ENCODE measurements around the gene METAP2. TPM values are rescaled to one million over a fixed set of nuclear protein-coding genes. Genes with fewer than 3 reads are reported as not detected.

Gene METAP2
- total and polyA plus RNA-seq, 2 experiments from 2014 or later: 111 to 159 TPM

DNA sequence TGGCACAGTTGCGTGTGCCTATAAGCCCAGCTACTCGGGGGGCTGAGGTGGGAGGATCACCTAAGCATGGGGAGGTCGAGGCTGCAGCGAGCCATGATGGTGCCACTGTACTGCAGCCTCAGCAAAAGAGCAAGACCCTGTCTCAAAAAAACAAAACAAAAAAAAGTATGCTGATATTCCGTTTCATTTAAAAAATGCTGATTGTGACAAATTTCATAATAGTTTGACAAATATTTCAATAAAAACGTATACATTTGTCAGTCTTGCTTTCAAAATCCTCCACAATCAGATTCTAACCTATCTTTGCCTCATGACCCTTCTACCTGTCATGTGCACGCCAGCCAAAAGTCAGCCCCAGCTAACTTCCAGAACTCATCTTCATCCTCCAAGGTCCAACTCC is 67.5 kb downstream of the METAP2 start (continued):
- no peak for TF ChIP-seq REST (IDR thresholded peaks at IDR 0.05; ENCODE audit: unreplicated experiment)
- TF ChIP-seq NANOG (IDR thresholded peaks at IDR 0.05; ENCODE audit: borderline replicate concordance): no peak
- TF ChIP-seq CTCF (conservative IDR thresholded peaks at IDR 0.05; ENCODE audit: low read depth in 2 of 2): no peak

DNA sequence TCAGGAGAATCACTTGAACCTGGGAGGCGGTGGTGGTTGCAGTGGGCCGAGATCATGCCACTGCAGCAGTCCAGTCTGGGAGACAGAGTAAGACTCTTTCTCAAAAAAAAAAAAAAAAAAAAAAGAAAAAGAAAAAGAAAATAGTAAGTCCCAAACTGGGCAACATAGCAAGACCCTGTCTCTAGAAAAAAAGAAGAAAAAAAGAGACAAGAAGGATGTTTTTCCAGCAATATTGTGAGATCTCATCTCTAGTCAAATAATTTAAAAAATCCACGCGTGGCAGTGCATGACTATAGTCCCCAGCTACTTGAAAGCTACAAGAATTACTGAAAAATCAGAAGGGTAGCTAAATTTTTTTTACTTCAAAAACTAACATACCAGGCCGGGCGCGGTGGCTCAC is 69.4 kb downstream of the METAP2 start:
- no peak for ATAC-seq

More for the DNA sequence above, 69.4 kb downstream of the METAP2 start:
- Histone ChIP-seq H3K27me3 (ENCODE audit: insufficient read depth) (no peaks in the 10 kb centered on the region), H3K9me2 (ENCODE audit: insufficient read depth) (no peaks in the 10 kb centered on the region), H3K36me3 (ENCODE audit: insufficient read depth) (no peaks in the 10 kb centered on the region), H2AFZ (no peak overlapping the region), H4K20me1 (replicated peaks; ENCODE audit: insufficient read depth) (peaks cover 18% of the 10 kb centered on the region), H3K4me2 (no peak overlapping the region), H3K79me2 (replicated peaks; ENCODE audit: insufficient read depth) (peaks cover 100% of the 10 kb centered on the region), H3F3A (replicated peaks; ENCODE audit: low read depth) (peaks cover 4% of the 10 kb centered on the region; the same call in 1 of the 2 replicates), H3K4me3 (no peak overlapping the region), H3K4me1 (ENCODE audit: insufficient read depth) (peaks cover 48% of the 10 kb centered on the region), H3K27ac (ENCODE audit: low read depth) (no peak overlapping the region)
- Mint-ChIP-seq H3K4me3 (peak overlapping the region; percentile 26; the same call in 2 of the 3 replicates), H3K36me3 (ENCODE audit: low read depth) (peaks cover 60% of the 10 kb centered on the region), H3K9me3 (no peaks in the 10 kb centered on the region; the same call in 2 of the 3 replicates), H3K4me1 (peaks cover 44% of the 10 kb centered on the region), H3K27ac (no peak overlapping the region), H3K27me3 (ENCODE audit: insufficient read depth, low read depth, poor library complexity) (peaks cover 15% of the 10 kb centered on the region)
- DNase-seq (ENCODE audit: low spot score): no peak
- TF ChIP-seq NANOG (IDR thresholded peaks at IDR 0.05; ENCODE audit: borderline replicate concordance): no peak
- TF ChIP-seq, protein P1, sequence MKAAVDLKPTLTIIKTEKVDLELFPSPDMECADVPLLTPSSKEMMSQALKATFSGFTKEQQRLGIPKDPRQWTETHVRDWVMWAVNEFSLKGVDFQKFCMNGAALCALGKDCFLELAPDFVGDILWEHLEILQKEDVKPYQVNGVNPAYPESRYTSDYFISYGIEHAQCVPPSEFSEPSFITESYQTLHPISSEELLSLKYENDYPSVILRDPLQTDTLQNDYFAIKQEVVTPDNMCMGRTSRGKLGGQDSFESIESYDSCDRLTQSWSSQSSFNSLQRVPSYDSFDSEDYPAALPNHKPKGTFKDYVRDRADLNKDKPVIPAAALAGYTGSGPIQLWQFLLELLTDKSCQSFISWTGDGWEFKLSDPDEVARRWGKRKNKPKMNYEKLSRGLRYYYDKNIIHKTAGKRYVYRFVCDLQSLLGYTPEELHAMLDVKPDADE (IDR thresholded peaks at IDR 0.05): no peak
- TF ChIP-seq EZH2phosphoT487 (IDR thresholded peaks at IDR 0.05; ENCODE audit: unreplicated experiment): no peak
- TF ChIP-seq STAT1 (IDR thresholded peaks at IDR 0.05; ENCODE audit: unreplicated experiment): no peak
- TF ChIP-seq ZNF114 (CRISPR knock-in tag; IDR thresholded peaks at IDR 0.05): no peak
- no peak for TF ChIP-seq CREB1 (CRISPR knock-in tag; IDR thresholded peaks at IDR 0.05; ENCODE audit: low read depth)
- no peak for TF ChIP-seq EZH2 (IDR thresholded peaks at IDR 0.05; ENCODE audit: low read depth, unreplicated experiment)
- no peak for TF ChIP-seq JUNB (IDR thresholded peaks at IDR 0.05; ENCODE audit: unreplicated experiment)
- no peak for TF ChIP-seq ZNF462 (CRISPR knock-in tag; IDR thresholded peaks at IDR 0.05)

Data from GM23338 (cell line).